K562 (cell line): ENCODE results near the gene GGA2. TPM values are rescaled to one million over a fixed set of nuclear protein-coding genes. Genes with fewer than 3 reads are reported as not detected.

Experiments used
- ATAC-seq: fragments of 200-7000 bp; cut with Tn5 transposase; 3 replicates; pipeline ENCODE4 v1.9.1; 2020; ENCODE audit warnings: moderate library complexity
- BruUV-seq: library from RNA; stranded (reverse); fragments of 400-500 nt; replicated peaks from 2 replicates; lab custom pipeline; 2021; lab: Mats Ljungman, UMichigan
- CTCF ChIA-PET: fragments of 300-600 bp; formaldehyde crosslinking; extraction: SDS; loops from one replicate; lab custom pipeline; 2021; ENCODE audit warnings: low intra/inter-chr PET ratio; lab: Yijun Ruan, JAX
- POLR2A ChIA-PET: fragments of 300-600, 350-650 bp; sonication (Branson Sonifier 250); formaldehyde crosslinking; extraction: SDS; loops from one replicate; lab custom pipeline; 2021; ENCODE audit warnings: antibody characterized with exemption, inconsistent platforms; lab: Yijun Ruan, JAX
- DNase-seq, 4 experiments: peaks; one replicate each; pipeline versions ENCODE4 v3.0.0 to v3.0.0-alpha.2; 2011 to 2018; ENCODE audit warnings: low spot score in 3 of 4, mixed read lengths in 3 of 4; ENCODE audit errors: extremely low read depth in 1 of 4
- FAIRE-seq: peaks from 2 replicates; lab custom pipeline; 2011; peaks lifted over from hg19 to GRCh38; lab: Jason Lieb, UNC
- H2AFZ ChIP-seq: 2 replicates; pipeline ENCODE4 v1.6.0; 2011; ENCODE audit warnings: low read depth, low read length, control low read depth, inconsistent platforms
- H3K27ac ChIP-seq: fragments of 200-600 bp; 3 replicates; pipeline ENCODE4 v1.8.0; 2011; ENCODE audit warnings: low read depth, mild to moderate bottlenecking, control low read depth, inconsistent platforms, low read length, moderate library complexity, mixed read lengths; ENCODE audit errors: extremely low read depth
- H3K27me3 ChIP-seq, 2 experiments: fragments of 300-600 bp in 1 of 2; 2 replicates in 1 of 2; 3 replicates in 1 of 2; pipeline versions ENCODE4 v1.6.0 to v1.8.0; 2011; ENCODE audit warnings: inconsistent platforms in 2 of 2, low read length in 2 of 2, mild to moderate bottlenecking in 1 of 2, mixed read lengths in 1 of 2, moderate library complexity in 1 of 2; ENCODE audit not compliant: control insufficient read depth in 2 of 2, insufficient read depth in 2 of 2
- H3K36me3 ChIP-seq: fragments of 300-600 bp; 3 replicates; pipeline ENCODE4 v1.8.0; 2011; ENCODE audit warnings: mild to moderate bottlenecking, low read length, inconsistent platforms; ENCODE audit not compliant: control insufficient read depth, insufficient read depth
- H3K4me1 ChIP-seq, 2 experiments: fragments of 200-600 bp in 1 of 2; replicated peaks in 1 of 2; 2 replicates in 1 of 2; 3 replicates in 1 of 2; pipeline versions ENCODE4 v1.5.1 to v1.8.0; 2011; ENCODE audit warnings: inconsistent platforms in 2 of 2, low read length in 2 of 2, mild to moderate bottlenecking in 1 of 2, mixed read lengths in 1 of 2, moderate library complexity in 1 of 2; ENCODE audit not compliant: control insufficient read depth in 2 of 2, insufficient read depth in 2 of 2
- H3K4me2 ChIP-seq: 2 replicates; pipeline ENCODE4 v1.6.1; 2011; ENCODE audit warnings: low read length, control low read depth, inconsistent platforms, mixed read lengths; ENCODE audit not compliant: insufficient read depth
- H3K4me3 ChIP-seq: fragments of 200-600 bp; sonication (generic), shearing (Covaris generic); 2 replicates; pipeline ENCODE4 v1.5.1; 2016; ENCODE audit warnings: control low read depth, inconsistent platforms
- H3K79me2 ChIP-seq: fragments of 200-600 bp; 3 replicates; pipeline ENCODE4 v1.8.0; 2011; ENCODE audit warnings: low read length, inconsistent platforms; ENCODE audit not compliant: control insufficient read depth, insufficient read depth
- H3K9ac ChIP-seq, 2 experiments: 2 replicates each; pipeline versions ENCODE4 v1.6.0 to v1.6.1; 2011; ENCODE audit warnings: low read depth in 2 of 2, low read length in 2 of 2, control low read depth in 1 of 2, inconsistent platforms in 1 of 2, mild to moderate bottlenecking in 1 of 2, mixed read lengths in 1 of 2; ENCODE audit not compliant: insufficient read depth in 1 of 2
- H3K9me1 ChIP-seq: one replicate; pipeline ENCODE4 v1.6.0; 2011; ENCODE audit warnings: inconsistent platforms, mild to moderate bottlenecking, low read length, moderate library complexity; ENCODE audit not compliant: control insufficient read depth, insufficient read depth
- H3K9me3 ChIP-seq: replicated peaks from 2 replicates; pipeline ENCODE4 v1.5.1; 2011; ENCODE audit warnings: low read depth, low read length, inconsistent platforms; ENCODE audit not compliant: control insufficient read depth, insufficient read depth
- H4K20me1 ChIP-seq: replicated peaks from 2 replicates; pipeline ENCODE4 v1.6.1; 2011; ENCODE audit warnings: low read length, inconsistent platforms, mixed read lengths; ENCODE audit not compliant: control insufficient read depth, insufficient read depth
- BCLAF1 ChIP-seq, 2 experiments: fragments of 450-650 bp in 1 of 2; IDR thresholded peaks; 2 replicates each; pipeline ENCODE4 v1.6.1; 2011 to 2017; ENCODE audit warnings: low read depth in 2 of 2, antibody characterized with exemption in 1 of 2, borderline replicate concordance in 1 of 2, low read length in 1 of 2, mild to moderate bottlenecking in 1 of 2, mixed read lengths in 1 of 2; ENCODE audit not compliant: control insufficient read depth in 1 of 2
- SREBF1 ChIP-seq: fragments of 150-350 bp; IDR thresholded peaks from 2 replicates; pipeline ENCODE4 v1.6.1; 2014; ENCODE audit warnings: antibody characterized with exemption, low read depth, low read length, borderline replicate concordance
- ZNF121 ChIP-seq: sonication (generic); formaldehyde crosslinking; conservative IDR thresholded peaks from 2 replicates; pipeline ENCODE4 v1.8.0; 2022; ENCODE audit warnings: missing genetic modification reagents
- WGBS: fragments of 100-300 bp; shearing (Covaris generic); methylation state at CpG from one replicate; pipeline ENCODE4 v1.1.6; 2016; ENCODE audit warnings: low coverage, mixed read lengths; ENCODE audit not compliant: insufficient coverage; ENCODE audit errors: missing lambda C conversion rate; 5-methylcytosine and 5-hydroxymethylcytosine counted together
- in situ Hi-C: fragments of 300-500 bp; cut with MboI; formaldehyde crosslinking; loops from 4 replicates; pipeline ENCODE4 v1.15.0; 2018; ENCODE audit warnings: inconsistent platforms, mixed read lengths
- intact Hi-C: fragments of 100-400 bp; cut with micrococcal nuclease; formaldehyde crosslinking; loops from 2 replicates; pipeline ENCODE4 v1.14.2; 2022
- polyA plus RNA-seq, 8 experiments: library from polyadenylated mRNA; depleted of rRNA in 4 of 8; stranded (reverse) in 5 of 8; unstranded in 3 of 8; fragments of >200 nt; fragmentation: Nextera tagmentation in 2 of 8; fragmentation: Illumina TruSeq in 1 of 8; extraction: Ambion mirVana in 2 of 8; extraction: Trizol in 1 of 8; gene quantifications; 2 replicates each; pipeline versions ENCODE4 v1.2.1 to v1.2.3, GENCODE V29; 2011 to 2014; ENCODE audit warnings: inconsistent platforms in 1 of 8, missing spikeins in 1 of 8
- total RNA-seq, 7 experiments: library from RNA; depleted of rRNA in 6 of 7; stranded (reverse); fragments of >200 nt in 6 of 7; fragmentation: Illumina TruSeq in 2 of 7; extraction: Trizol in 2 of 7; gene quantifications; 2 replicates each; pipeline versions ENCODE4 v1.2.1 to v1.2.3, GENCODE V29; 2011 to 2021; ENCODE audit warnings: low replicate concordance in 1 of 7
- TF ChIP-seq, protein P1 (sequence below): fragments of 450-650 bp; formaldehyde crosslinking; IDR thresholded peaks from 2 replicates; pipeline ENCODE4 v1.4.0; 2022; ENCODE audit warnings: missing genetic modification characterization

GGA2 gene
- total and polyA plus RNA-seq, 9 of the 15 experiments (the other 6 are each of a cell fraction or from before 2014, with no cell fraction given) = 11.9 to 133 (median 66.3) TPM

DNA sequence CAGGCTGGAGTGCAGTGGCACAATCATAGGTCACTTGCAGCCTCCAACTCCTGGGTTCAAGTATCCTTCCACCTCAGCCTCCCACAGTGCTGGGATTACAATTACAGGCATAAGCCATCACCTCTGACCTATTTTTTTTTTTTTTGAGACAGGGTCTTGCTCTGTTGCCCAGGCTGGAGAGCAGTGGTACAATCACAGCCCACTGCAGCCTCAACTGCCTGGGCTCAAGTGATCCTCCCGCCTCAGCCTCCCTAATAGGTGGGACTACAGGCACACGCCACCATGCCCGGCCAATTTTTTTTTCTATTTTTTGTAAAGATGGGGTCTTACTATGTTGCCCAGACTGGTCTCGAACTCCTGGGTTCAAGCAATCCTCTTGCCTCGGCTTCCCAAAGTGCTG, 5.6 kb upstream of the GGA2 start:
- CTCF ChIA-PET = no interaction called here
- no peak overlapping the region for H3K4me2 ChIP-seq
- TF ChIP-seq ZNF121 (peak; percentile 88), SREBF1 (no peak)
- TF ChIP-seq, all 486 proteins: peak for 1
- no peak for ATAC-seq
- H3K4me3 ChIP-seq = no peak overlapping the region
- POLR2A ChIA-PET = interaction anchor here (1.8 kb wide), 1 partner anchor 11 kb away, joined by 4 read pairs; no protein-coding TSS in a partner anchor
- no peaks in the 10 kb centered on the region for H3K9me1 ChIP-seq
- no peak overlapping the region for H3K9ac ChIP-seq
- H3K27ac ChIP-seq = no peak overlapping the region
- WGBS = 89% methylated on average over 5 of the region's 5 CpGs
- intact Hi-C loops (no loop called here), in situ Hi-C loops (no loop called here)
- peaks cover 27% of the 10 kb centered on the region; the same call in 1 of the 3 replicates for H3K36me3 ChIP-seq
- no peaks in the 10 kb centered on the region for H3K79me2 ChIP-seq
- no peak for FAIRE-seq
- BruUV-seq = no TSS peak
- DNase-seq = no peak
- H4K20me1 ChIP-seq = no peaks in the 10 kb centered on the region
- no peaks in the 10 kb centered on the region for H3K27me3 ChIP-seq
- no peak overlapping the region for H2AFZ ChIP-seq
- H3K4me1 ChIP-seq = peaks cover 10 to 19% of the 10 kb centered on the region in 2 experiments; a peak in 3 of 5 replicates
- H3K9me3 ChIP-seq = no peaks in the 10 kb centered on the region

DNA sequence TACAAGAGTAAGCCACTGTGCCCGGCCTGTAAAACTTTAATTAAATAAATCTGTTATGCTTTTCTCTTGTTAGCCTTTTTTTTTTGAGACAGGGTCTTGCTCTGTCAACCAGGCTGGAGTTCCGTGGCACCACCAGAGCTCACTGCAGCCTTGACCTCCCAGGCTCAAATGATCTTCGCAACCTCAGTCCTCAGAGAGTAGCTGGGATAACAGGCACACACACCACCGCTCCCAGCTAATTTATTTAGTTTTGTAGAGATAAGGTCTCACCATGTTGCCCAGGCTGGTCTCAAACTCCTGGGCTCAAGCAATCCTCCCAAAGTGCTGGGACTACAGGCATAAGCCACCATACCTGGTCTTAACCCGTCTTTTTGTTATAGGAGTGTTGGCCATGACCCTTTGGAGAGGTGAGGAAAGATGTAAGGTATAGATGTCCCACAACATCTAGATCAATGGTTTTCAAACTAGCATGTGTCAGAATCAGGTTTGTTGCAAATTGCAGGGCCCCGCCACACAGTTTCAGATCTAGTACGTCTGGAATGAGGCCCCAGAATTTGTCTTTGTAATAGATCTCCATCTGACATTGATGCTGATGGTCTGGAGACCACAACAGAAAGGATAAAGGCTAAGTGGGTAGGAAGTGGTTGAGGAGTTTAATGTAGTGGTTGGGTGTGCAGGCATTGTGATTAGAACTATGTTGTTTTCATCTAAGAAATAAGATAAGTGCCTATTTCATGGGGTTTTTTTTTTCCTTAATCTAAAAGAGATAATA, 4.3 kb upstream of the GGA2 start:
- intact Hi-C loops = no loop called here
- CTCF ChIA-PET = no interaction called here
- Histone ChIP-seq H3K27me3 (no peaks in the 10 kb centered on the region), H3K79me2 (peaks cover 8% of the 10 kb centered on the region), H3K4me3 (no peak overlapping the region), H3K4me1 (peaks cover 21% of the 10 kb centered on the region in 2 experiments; a peak in 4 of 5 replicates), H3K27ac (no peak overlapping the region), H3K9me1 (no peaks in the 10 kb centered on the region), H2AFZ (no peak overlapping the region), H3K36me3 (peaks cover 16% of the 10 kb centered on the region; the same call in 1 of the 3 replicates), H4K20me1 (no peaks in the 10 kb centered on the region), H3K9ac (no peak overlapping the region), H3K4me2 (no peak overlapping the region), H3K9me3 (no peaks in the 10 kb centered on the region)
- in situ Hi-C loops = no loop called here
- DNase-seq (no peak), ATAC-seq (no peak), FAIRE-seq (no peak)
- WGBS = 82% methylated on average over 7 of the region's 7 CpGs
- POLR2A ChIA-PET = interaction anchor here (0.6 to 1.8 kb wide), 2 partner anchors 12 to 1925 kb away, joined by 3 to 4 read pairs; no protein-coding TSS in a partner anchor
- no TSS peak for BruUV-seq
- no peak for TF ChIP-seq BCLAF1 (IDR thresholded peaks at IDR 0.05; ENCODE audit: borderline replicate concordance in 1 of 2, control insufficient read depth in 1 of 2, low read depth in 2 of 2, low read length in 1 of 2)
- TF ChIP-seq, protein P1, sequence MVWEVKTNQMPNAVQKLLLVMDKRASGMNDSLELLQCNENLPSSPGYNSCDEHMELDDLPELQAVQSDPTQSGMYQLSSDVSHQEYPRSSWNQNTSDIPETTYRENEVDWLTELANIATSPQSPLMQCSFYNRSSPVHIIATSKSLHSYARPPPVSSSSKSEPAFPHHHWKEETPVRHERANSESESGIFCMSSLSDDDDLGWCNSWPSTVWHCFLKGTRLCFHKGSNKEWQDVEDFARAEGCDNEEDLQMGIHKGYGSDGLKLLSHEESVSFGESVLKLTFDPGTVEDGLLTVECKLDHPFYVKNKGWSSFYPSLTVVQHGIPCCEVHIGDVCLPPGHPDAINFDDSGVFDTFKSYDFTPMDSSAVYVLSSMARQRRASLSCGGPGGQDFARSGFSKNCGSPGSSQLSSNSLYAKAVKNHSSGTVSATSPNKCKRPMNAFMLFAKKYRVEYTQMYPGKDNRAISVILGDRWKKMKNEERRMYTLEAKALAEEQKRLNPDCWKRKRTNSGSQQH (CRISPR knock-in tag) = no peak
